ENCODE measurements around the gene BEND7. TPM values are rescaled to one million over a fixed set of nuclear protein-coding genes. Genes with fewer than 3 reads are reported as not detected.

The BEND7 gene
- total and polyA plus RNA-seq, 2 of the 13 experiments (the other 11 are each of a cell fraction or from before 2014, with no cell fraction given): 14.1 to 17.1 TPM

- TF ChIP-seq ARID5B (CRISPR knock-in tag; IDR thresholded peaks at IDR 0.05): 0 out of 2 replicates have a peak, but pooled peaks have one; percentile 17
- TF ChIP-seq THRA (CRISPR knock-in tag; IDR thresholded peaks at IDR 0.05; ENCODE audit: borderline replicate concordance): 0 out of 2 replicates have a peak, but pooled peaks have one; percentile 27
- no peak for TF ChIP-seq ZEB1 (IDR thresholded peaks at IDR 0.05; ENCODE audit: insufficient replicate concordance, low read depth)
- no peak for TF ChIP-seq MATR3 (CRISPR knock-in tag; IDR thresholded peaks at IDR 0.05)
- TF ChIP-seq ZNF282 (IDR thresholded peaks at IDR 0.05; ENCODE audit: partially characterized antibody): no peak
- no peak for TF ChIP-seq SOX13 (IDR thresholded peaks at IDR 0.05)
- peak in 1 of 2 experiments; percentile 26; a peak in 1 of 4 replicates for TF ChIP-seq SOX13 (CRISPR knock-in tag; conservative IDR thresholded peaks at IDR 0.05 in 1 of 2, IDR thresholded peaks at IDR 0.05 in 1 of 2)
- no peak for TF ChIP-seq GTF2F1 (IDR thresholded peaks at IDR 0.05; ENCODE audit: low read length)
- peak; percentile 52; the same call in 1 of the 2 replicates for TF ChIP-seq ZBTB7B (CRISPR knock-in tag; IDR thresholded peaks at IDR 0.05)
- no peak for TF ChIP-seq SOX6 (IDR thresholded peaks at IDR 0.05)
- peak; percentile 32; the same call in 1 of the 2 replicates for TF ChIP-seq SOX6 (CRISPR knock-in tag; IDR thresholded peaks at IDR 0.05)
- TF ChIP-seq ZNF574 (CRISPR knock-in tag; IDR thresholded peaks at IDR 0.05): 0 out of 2 replicates have a peak, but pooled peaks have one; percentile 36
- TF ChIP-seq, protein P1, sequence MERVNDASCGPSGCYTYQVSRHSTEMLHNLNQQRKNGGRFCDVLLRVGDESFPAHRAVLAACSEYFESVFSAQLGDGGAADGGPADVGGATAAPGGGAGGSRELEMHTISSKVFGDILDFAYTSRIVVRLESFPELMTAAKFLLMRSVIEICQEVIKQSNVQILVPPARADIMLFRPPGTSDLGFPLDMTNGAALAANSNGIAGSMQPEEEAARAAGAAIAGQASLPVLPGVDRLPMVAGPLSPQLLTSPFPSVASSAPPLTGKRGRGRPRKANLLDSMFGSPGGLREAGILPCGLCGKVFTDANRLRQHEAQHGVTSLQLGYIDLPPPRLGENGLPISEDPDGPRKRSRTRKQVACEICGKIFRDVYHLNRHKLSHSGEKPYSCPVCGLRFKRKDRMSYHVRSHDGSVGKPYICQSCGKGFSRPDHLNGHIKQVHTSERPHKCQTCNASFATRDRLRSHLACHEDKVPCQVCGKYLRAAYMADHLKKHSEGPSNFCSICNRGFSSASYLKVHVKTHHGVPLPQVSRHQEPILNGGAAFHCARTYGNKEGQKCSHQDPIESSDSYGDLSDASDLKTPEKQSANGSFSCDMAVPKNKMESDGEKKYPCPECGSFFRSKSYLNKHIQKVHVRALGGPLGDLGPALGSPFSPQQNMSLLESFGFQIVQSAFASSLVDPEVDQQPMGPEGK (CRISPR knock-in tag; IDR thresholded peaks at IDR 0.05): peak; percentile 81
- TF ChIP-seq, protein P2, sequence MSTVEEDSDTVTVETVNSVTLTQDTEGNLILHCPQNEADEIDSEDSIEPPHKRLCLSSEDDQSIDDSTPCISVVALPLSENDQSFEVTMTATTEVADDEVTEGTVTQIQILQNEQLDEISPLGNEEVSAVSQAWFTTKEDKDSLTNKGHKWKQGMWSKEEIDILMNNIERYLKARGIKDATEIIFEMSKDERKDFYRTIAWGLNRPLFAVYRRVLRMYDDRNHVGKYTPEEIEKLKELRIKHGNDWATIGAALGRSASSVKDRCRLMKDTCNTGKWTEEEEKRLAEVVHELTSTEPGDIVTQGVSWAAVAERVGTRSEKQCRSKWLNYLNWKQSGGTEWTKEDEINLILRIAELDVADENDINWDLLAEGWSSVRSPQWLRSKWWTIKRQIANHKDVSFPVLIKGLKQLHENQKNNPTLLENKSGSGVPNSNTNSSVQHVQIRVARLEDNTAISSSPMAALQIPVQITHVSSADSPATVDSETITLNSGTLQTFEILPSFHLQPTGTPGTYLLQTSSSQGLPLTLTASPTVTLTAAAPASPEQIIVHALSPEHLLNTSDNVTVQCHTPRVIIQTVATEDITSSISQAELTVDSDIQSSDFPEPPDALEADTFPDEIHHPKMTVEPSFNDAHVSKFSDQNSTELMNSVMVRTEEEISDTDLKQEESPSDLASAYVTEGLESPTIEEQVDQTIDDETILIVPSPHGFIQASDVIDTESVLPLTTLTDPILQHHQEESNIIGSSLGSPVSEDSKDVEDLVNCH (CRISPR knock-in tag; IDR thresholded peaks at IDR 0.05): no peak
- peak; percentile 23 for TF ChIP-seq ZFY (CRISPR knock-in tag; IDR thresholded peaks at IDR 0.05)
These were observed 515 bp downstream of the BEND7 start (continued) for GRCh38 chr10:13528123-13528874.

All from HepG2 (cell line).